Retina (tissue), 1 donor: ENCODE results near the gene PNMA6F.
"Not testable (repeated sequence)": the region's sequence is repeated elsewhere in the genome, so short reads cannot be mapped to it uniquely, and the experiment has no call there.

Source experiments
- DNase-seq: peaks from one replicate; pipeline ENCODE4 v3.0.0-alpha.2; 2016

PNMA6F gene

DNA sequence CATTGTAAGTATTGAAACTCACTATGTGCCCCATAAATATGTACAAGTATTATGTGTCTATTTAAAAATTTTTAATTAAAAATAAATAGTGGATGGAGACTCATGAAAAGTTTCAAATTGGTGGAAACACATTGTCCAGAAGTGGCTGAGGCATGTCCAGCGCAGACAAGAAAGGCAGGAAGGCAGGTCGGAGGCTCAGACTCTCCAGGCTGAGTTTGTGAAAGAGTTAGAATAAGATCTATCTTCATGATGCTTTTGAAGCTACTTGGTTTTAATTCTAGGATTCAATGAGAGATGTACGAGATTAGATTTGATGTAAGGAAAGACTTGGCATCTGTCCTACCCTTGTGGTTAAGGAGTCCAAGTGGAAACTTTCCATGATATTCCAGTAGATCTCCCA lies 19.8 kb downstream of the PNMA6F start:
- DNase-seq = no peak

DNA sequence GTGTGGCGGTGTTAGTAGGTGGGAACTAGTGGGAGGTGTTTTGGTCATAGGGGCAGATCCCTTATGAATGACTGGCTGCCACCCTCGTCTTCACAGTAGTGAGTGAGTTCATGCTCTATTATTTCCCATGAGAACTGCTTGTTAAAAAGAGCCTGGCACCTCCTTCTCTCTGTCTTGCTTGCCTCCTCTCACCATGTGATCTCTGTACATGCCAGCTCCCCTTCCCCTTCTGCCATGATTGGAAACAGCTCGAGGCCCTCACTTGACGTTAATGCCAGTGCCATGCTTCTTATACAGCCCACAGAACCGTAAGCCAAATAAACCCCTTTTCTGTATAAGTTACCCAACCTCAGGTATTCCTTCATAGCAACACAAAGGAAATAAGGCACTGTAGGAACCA lies 21.7 kb downstream of the PNMA6F start:
- no peak for DNase-seq

DNA sequence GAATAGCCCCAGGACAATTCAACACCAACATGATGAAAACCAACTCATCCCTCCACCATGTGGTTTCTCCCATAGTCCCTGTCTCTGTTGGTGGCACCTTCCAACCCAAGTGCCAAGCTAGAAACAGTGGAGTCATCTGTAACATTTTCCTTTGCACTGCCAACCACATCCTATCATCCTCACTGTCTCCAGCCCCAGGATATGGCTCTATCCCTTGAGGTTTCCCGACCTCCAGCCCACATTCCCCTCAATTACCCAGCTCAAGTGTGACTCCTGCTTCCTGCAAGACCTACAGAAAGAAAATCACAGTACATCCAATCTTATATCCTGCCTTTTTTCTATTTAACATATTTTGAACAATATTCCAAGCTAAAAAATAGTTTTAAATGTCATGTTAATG lies 24.2 kb downstream of the PNMA6F start:
- DNase-seq = no peak

DNA sequence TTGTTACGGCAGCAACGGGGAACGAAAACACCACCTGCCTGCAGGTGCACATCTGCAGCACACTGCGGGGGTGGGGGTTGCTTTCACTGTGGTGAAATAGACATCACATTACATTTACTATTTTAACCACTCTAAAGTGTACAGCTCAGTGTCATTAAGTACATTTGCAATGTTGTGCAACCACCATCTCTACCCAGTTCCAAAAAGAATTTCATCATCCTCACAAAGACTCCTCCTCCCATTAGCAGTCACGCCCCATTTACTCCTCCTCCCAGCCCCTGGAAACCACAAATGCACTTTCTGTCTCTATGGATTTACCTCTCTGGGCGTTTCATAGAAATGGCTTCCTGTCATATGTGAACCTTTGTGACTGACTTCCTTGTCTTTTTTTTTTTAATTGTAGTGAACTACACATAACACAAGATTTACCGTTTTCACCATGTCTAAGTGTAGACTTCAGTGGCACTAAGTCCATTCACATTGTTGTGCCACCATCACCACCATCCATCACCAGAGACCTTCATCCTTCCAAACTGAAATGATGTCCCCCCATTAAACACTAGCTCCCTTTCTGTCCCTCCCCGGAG lies 28.0 kb downstream of the PNMA6F start:
- DNase-seq = not testable (repeated sequence)

DNA sequence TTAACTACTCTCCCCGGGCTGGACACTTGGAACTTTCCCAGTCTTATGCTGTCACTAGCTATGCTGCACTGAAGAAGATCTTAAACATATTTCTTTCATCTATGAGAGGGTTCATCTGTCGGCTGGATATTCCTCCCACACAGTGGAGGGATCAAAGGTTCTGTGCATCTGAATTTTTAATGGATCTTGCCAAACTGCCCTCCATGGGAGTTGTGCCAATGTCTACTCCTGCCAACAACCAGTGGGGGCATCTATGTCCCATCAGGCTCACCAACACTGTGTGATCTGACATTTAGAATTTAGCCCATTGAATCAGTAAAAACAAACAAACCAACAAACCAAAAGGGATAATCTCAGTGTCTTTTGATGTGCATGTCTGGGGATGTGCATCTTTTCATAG lies 32.8 kb downstream of the PNMA6F start:
- DNase-seq = not testable (repeated sequence)

DNA sequence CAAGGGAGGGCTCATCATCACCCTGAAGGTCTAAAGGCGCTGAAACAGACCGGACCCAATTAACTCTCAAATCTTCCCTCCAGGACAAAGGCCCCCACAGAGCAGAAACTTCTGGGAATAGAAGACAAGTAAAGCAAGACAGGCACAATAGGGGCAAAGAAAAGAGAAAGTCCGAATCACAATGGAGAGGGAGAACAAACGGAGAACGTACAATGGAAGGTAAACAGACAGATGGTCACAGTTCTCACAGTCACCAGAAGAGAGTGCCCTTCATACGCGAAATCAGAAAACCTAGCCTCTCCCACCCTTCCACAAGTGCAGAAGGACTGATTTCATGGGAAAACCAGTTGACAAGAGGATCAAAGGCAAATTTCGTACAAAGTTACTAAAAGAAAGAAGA lies 35.9 kb downstream of the PNMA6F start:
- DNase-seq = not testable (repeated sequence)

DNA sequence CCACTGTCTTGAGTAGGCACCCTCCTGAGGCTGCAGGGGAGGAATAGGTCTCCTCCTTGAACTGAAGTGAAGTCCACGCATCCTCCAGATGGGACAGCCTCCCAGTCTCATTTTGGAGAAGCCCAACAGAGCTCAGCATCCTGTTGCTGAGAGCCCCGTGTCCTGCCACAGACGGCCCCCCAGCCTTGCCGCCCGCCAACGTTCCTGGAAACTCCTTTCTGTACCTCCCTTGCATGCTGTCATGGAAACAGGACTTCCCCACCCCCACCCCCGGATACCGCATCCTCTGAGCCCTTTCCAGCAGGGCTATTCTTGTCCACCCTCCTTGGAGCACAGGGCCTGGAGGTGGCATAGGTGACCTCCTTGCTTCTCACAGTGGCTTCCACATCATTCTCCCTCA lies 37.6 kb downstream of the PNMA6F start:
- not testable (repeated sequence) for DNase-seq

DNA sequence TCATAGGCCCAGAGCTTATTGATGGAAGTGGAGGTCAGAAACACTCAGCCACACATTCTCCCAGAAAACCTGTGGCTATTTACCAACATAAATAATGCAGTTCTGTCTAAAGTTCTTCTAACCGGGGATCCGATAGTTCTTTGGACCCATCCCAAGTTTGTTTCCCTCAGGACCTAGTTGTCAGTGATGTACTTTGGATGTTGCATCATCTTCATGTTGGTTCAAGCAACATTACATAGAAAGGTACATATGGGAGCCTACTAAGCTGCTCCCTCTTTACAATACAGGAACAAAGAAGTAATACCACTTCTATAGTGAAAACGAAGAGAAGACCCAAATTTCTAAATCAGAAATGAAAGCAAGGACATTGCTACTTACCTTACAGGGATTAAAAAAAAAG lies 39.8 kb downstream of the PNMA6F start:
- DNase-seq = not testable (repeated sequence)

DNA sequence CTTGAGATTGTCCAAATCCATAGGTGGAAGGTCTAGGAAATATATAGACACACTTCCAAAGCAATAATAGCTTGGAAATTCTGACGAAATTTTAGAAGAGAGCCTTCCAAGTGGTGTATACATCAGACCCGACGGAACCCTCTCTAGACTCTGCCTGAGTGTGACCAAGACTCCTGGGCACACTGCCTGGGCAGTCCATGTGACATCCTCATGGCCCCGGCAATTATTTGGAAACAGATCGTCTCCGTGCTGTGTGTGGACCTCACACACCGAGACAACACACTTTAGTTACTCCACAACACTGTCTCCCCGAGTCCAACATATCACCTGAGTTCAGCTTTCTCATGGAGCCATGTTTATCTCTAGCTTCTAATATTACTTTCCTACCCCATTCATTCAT lies 42.3 kb downstream of the PNMA6F start:
- DNase-seq = not testable (repeated sequence)

DNA sequence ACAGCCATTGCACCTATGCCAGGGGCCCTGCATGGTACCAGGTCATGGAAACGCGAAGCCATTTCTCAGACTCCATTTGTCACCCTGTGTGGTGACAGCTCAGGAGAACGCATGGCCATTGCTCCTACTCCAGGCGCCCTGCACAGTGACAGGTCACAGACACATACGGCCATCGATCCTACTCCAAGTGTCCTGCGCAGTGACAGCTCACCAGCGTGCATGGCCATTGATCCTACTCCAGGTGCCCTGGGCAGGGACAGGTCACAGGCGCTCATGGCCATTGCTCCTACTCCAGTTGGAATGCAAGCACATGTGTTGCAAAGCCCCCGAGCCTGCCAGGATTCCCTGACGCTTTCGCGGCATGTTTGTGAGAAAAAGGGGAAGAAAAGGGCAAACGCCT lies 45.5 kb downstream of the PNMA6F start:
- DNase-seq = not testable (repeated sequence)

DNA sequence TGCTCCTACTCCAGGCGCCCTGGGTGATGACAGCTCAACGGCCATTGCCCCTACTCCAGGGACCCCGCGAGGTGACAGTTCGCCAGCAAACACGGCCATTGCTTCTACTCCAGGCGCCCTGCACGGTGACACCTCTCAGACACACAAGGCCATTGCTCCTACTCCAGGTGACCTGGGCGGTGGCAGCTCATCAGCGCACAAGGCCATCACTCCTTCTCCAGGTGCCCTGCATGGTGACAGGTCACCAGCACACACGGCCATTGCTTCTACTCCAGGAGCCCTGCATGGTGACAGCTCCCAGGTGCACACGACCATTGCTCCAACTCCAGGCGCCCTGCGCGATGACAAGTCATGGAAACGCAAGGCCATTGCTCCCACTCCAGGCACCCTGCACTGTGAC lies 46.1 kb downstream of the PNMA6F start:
- DNase-seq = not testable (repeated sequence)

DNA sequence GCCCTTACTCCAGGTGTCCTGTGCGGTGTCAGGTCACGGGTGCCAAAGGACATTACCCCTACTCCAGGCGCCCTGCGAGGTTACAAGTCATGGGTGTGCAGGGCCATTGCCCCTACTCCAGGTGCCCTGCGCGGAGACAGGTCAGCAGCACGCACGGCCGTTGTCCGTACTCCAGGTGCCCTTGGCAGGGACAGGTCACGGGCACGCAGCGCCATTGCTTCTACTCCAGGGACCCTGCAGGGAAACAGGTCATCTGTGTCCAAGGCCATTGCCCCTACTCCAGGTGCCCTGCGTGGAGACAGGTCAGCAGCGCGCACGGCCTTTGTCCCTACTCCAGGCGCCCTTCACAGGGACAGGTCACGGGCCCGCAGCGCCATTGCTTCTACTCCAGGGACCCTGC lies 49.0 kb downstream of the PNMA6F start:
- not testable (repeated sequence) for DNase-seq

DNA sequence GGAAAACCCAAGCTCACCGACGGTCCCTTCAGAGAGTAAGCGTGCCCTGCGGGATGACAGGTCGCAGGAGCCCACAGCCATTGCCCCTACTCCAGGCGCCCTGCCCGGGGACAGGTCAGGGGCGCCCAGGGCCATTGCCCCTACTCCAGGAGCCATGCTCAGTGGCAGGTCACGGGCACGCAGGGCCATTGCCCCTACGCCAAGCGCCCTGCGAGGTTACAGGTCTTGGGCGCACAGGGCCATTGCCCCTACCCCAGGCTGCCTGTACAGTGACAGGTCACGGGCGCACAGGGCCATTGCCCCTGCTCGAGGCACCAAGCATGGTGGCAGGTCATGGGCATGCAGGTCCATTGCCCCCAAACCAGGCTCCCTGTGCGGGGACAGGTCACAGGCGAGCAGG lies 49.5 kb downstream of the PNMA6F start:
- DNase-seq = not testable (repeated sequence)
